CD4-positive, alpha-beta T cell treated with Interferon alpha-2 for 1 hour (primary cell): Measurements from ENCODE around the gene ZDHHC7.

Experiments
- DNase-seq, 2 donors: peaks; one replicate each; pipeline ENCODE4 v3.0.0-alpha.2; 2020 to 2022

Gene ZDHHC7

DNA sequence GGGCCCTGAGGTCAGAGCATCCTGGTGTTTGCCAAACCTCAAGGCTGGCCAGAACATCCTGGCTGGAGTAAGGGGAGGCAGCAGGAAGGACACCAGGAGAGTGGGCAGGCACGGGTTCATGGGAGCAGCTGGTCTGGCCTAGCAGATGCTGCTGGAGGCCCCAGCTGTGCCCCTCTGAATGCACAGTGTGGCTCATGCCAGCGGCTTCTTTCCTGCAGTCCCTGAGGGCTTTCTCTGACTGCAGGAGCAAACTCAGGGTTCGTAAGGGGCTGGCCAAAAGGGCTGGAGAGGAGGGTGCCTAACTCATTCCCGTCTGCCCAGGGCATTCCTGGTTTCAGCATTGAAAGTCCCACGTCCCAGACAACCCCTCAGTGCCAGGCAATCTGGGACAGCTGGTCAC lies 78.7 kb downstream of the ZDHHC7 start:
- no peak for DNase-seq

DNA sequence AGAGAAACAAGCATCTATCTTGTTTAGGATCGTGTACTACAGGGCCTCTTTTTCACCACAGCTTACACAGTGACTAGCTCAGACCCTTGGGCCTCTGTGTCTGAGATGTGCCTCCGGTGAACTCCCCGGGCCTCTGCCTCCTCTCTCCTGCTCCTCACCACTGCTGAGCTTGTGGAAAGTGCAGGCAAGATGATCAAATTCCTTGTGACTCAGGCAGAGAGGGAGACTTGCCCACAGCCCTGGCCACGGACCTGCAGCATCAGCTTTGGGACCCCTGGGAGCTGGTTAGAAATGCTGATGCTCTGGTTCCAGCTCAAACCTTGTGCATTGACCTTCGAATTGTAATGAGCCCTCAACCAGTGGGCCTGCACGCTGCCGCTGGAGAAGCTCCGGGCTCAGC lies 79.8 kb downstream of the ZDHHC7 start:
- DNase-seq: no peak

DNA sequence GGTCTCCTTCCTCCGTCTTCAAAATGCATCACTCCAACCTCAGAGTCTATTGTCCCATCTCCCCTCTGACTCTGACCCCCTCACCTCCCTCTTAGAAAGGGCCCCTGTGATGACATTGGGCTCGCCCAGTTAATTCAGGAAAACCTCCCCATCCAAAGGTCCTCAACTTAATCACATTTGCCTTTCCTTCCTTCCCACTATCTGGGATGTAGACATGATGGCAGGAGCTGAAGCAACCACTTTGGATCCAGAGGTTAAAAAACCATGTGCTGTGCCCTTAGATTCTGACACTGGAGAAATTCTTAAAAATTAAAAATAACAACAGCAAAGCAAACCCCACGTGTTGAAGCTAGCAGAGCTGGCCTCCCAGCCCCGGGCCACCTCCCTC lies 80.2 kb downstream of the ZDHHC7 start:
- no peak for DNase-seq

DNA sequence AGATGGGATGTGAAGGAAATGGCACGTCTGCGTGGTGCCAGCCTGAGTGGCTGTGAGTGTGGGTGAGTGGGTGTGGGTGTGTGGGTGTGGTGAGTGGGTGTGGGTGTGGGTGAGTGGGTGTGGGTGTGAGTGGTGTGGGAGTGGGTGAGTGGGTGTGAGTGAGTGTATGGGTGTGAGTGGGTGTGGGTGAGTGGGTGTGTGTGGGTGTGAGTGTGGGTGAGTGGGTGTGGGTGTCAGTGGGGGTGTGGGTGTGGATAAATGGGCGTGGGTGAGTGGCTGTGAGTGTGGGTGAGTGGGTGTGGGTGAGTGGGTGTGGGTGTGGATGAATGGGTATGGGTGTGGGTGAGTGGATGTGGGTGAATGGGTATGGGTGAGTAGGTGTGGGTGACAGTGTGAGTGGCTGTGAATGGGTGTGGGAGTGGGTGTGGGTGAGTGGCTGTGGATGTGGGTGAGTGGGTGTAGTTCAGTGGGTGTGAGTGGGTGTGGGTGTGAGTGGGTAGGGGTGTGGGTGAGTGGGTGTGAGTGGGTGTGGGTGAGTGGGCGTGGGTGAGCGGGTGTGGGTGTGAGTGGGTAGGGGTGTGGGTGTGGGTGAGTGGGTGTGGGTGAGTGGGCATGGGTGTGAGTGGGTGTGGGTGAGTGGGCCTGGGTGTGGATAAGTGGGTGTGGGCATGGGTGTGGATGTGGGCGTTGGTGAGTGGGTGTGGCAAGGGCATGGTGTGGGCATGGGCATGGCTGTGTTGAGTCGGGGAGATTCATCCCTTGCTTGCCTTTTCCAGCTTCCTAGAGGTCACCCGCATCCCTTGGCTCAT lies 80.8 kb downstream of the ZDHHC7 start:
- no peak for DNase-seq

DNA sequence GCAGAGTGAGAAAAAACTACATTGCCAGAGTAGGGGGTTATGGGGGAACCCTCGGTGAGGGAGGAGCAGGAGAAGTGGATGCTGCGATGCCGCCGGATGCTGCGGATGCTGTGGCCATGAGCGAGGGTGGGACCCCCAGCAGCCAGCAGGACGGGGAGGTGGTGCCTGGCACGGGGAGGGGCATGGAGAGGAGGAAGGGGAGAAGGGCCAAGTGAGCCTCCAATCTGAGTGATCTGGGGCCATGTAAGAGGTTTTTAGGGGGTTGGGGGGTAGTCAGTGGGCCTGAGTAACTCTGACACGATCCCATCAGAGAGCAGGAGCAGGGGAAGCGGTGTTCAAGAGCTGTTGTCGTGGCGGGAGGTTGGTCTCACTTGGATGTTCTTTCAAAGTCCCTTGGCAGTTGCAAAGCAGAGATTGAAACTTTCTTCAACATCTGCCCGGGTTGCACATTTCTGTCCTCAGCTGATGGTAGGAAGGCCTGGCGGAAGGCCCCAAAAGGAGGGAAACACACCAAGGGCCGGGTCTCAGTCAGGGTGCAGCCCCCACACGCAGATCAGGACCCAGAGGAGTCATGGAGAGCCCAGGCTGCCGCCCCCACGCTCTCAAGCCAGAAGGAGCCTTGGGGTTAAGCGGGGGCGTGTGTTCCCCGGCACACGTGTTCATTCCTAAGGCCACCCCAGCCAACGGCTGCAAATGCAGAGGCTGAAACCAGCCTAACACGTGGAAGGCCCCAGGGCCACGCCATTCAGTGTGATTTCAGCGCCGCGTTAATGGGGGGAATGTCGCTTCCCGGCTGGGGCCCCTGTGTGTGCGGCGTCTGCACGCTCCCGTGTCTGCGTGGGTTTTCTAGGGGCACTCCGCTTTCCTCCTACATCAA lies 81.7 kb downstream of the ZDHHC7 start:
- DNase-seq: no peak

DNA sequence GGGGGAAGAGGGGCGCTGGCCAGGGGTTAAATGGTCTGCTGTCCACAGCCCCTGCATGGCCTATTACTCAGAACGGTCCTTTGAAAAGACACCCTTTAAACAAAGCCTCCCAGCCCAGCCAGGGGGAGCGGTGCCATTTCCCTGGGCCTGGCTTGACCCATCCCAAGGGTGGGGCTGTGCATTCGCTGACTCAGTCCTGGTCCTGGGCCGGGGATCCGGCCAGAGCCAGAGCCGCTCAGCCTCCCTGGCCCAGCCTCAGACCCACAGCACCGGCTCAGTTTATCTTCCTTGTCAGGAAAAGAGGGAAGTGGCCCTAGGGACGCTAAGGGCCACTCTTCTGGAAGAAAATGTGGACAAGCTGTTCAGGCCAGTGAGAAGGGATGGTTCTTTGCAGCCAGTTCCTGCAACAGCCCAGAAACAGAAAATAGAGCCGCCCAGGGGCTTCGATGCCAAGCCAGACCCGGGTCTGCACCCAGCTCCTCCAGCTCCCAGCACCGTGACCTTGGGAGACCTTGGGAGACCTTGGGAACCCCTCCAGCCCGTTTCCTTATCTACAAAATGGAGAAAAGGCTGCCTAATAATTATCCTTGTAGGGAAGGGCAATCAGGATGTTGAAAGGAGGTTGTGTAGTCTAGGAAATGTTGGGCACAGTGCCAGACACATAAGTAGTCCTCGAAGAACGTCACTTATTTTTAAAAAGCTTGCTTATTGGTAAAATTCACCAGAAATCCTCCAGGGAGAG lies 82.5 kb downstream of the ZDHHC7 start:
- no peak for DNase-seq

DNA sequence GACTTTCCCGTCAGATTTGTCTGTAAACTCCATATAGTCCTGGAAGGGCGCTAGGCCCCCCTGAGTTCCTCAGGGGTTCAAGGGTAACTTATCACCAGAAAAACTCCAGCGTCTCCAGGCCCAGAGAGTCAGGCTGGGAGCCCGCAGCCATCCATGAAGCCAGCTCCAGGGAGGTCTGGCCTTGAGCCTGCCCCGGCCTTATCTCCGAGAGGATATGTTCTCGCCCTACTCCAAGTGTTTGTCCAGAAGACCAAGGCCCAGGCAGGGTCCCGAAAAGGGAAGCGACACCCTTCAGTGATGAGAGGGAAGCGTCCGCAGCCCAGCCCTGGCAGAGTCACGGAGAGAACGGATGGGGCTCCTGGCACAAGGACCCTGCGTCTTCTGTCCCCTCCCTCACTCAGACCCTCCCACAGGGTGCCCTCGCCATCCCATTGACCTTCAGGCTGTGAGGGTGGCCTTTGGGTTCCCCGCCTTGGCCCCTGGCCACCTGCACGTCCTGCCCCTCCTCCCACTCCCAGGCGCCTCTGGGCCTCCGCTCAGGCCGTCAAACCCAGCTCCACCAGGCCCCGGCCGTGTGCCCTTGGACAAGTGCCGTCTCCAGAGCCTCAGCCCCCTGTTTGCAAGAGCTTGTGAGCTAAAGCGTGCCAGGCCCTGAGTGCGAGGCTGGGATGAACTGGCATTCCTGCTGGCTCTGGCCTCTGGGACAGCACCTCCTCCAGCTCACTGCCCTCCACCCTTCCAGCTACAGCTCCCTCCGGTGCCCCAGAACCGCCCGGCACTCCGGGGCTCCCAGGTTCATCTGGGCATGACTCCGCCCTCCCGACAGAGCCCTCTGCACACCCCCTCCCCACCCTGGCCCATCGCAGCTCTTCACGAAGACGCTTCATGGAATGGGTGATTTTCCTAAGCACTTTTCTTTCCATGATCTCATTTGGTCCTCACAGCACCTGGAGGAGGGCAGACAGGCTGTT lies 83.4 kb downstream of the ZDHHC7 start:
- DNase-seq: no peak

DNA sequence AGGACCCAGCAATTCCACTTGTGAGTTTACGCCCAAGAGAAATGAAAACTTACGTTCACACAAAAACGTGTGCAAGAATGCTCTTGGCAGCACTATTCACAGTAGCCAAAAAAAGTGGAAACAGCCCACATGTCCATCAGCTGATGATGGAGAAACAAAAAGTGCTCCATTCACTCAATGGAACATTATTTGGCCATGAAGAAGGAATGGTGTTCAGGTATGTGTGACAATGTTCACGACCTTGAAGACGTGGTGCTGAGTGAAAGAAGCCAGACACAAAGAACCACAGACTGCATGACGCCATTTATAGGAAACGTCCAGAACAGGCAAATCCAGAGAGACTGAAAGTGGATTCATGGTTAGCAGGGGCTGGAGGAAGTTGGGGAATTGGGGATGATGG lies 84.9 kb downstream of the ZDHHC7 start:
- no peak for DNase-seq

DNA sequence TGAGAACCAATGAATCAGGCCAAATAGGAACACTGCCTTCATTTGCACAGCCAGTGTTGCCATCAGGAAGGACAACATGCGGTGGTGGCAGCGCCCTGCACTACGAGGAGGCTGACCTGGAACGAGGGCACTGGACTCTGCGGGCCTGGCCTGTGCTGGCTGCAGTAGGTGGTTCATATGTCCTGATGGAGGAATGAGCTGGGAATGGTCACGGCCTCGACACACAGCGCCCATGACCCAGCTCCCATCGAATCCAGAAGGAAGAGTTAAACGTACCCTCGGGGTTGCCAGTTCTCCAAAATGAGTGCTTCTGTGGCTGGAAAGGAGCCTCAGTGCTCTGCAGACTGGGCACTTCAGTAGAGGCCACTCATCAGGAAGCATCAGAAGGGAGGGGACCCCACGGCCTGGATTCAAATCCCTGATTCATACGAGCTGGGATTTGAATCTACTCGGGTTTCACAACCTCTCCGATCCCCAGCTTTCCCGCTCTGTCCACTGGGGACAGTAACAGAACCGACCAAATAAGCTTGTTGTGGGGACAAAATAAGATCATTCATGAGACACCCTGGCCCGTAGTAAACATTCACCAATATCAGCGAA lies 85.5 kb downstream of the ZDHHC7 start:
- no peak for DNase-seq

DNA sequence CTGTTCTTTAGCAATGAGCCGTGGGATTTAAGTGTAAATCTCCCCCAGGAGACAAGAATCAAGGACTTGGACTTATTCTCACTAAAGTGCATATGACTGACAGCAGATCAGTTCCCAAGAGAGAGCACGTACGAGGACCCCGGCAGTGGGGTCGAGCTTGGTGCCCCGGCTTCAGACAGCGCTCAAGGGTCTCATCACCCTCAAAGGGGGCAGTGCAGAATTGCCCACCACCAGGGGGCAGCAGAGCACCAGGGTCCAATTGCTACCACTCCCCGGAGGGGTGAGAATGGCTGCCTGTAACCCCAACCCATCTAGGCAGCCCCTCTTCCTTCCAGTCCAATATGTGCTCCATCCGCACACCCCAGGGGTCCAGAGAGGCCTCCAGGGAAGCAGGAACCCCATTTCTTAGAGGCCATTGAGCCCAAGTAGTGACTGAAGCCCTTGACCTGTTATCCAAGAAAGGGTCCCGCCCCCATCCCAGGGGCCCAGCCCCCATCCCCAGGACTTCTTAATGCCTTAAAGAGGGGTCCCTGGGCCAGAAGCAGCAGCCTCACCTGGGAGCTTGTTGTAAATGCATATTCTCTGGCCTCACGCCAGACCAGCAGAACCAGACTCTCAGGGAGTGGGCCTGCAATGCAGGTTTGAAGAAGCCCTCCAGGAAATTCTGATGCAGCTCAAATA lies 86.1 kb downstream of the ZDHHC7 start:
- peak; percentile 37 to 63 for DNase-seq

DNA sequence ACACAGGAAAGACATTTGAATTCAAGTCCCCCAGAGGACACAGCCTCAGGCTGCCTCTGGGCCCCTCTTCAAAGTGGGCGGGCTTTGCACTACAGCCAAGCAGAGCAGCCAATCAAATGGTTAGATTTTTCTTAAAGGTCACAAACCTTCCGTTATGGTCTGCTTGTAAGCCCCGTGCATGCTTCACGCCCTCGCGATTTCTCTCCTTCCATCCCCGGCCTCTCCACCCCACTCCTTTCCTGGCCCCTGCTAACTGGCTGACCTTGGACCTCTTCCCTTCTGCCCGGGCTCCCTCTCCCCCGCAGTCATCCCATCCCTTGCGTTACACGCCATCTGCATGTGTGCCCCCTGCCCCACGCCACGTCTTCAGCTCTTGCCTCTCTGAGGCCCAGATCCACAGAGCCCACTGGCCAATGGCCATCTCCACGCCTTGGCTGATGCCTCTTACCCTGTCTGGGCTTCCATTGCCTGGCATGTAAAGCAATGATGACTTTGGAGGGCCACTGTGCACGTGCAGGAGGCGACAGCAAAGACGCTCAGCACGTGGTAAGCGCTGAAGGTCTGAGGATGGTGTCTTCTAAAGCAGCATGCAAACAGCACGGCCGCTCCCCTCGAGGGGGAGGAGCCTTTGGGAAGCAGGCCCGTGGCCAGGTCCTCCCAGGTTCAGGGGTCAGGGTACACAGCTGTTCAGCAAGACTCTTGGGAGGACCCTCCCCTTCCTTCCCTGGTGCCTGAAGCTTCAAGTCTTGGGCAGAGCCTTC lies 86.8 kb downstream of the ZDHHC7 start:
- DNase-seq: no peak
